HG02885 (cell line): ENCODE results near the gene PLCD1.

Source experiments
- ATAC-seq: cut with Tn5 transposase; IDR thresholded peaks from one replicate; pipeline ENCODE4 v1.9.1; 2021; ENCODE audit warnings: mild to moderate bottlenecking; ENCODE audit not compliant: unreplicated experiment, poor library complexity

Gene PLCD1

GRCh38 chr3:37970802-37971201, 58.6 kb downstream of the PLCD1 start:
- no peak for ATAC-seq

- ATAC-seq, result no peak
Observed at GRCh38 chr3:37969596-37970100, 59.8 kb downstream of the PLCD1 start.

- ATAC-seq, result no peak
Observed at GRCh38 chr3:37968813-37969595, 60.4 kb downstream of the PLCD1 start.

GRCh38 chr3:37968199-37968598, 61.2 kb downstream of the PLCD1 start:
- no peak for ATAC-seq

GRCh38 chr3:37967260-37967881, 62.1 kb downstream of the PLCD1 start:
- peak; percentile 78 for ATAC-seq

GRCh38 chr3:37964716-37965115, 64.7 kb downstream of the PLCD1 start:
- no peak for ATAC-seq

GRCh38 chr3:37964146-37964545, 65.3 kb downstream of the PLCD1 start:
- ATAC-seq, result no peak

- ATAC-seq, result no peak
Observed at GRCh38 chr3:37963635-37964034, 65.8 kb downstream of the PLCD1 start.

GRCh38 chr3:37963016-37963415, 66.4 kb downstream of the PLCD1 start:
- ATAC-seq, result no peak

- no peak for ATAC-seq
Observed at GRCh38 chr3:37961622-37962431, 67.6 kb downstream of the PLCD1 start.

GRCh38 chr3:37957539-37957936, 71.9 kb downstream of the PLCD1 start:
- ATAC-seq, result no peak
